ENCODE results near the gene ACE.

The ACE gene

GRCh38 chr17:63500543-63501390, 23.9 kb downstream of the ACE start:
- in situ Hi-C loops (cut with HindIII; ENCODE audit: low sequenced_read_pairs), result no loop called here
- DNase-seq (ENCODE audit: low read depth), result no peak

GRCh38 chr17:63503341-63503705, 26.5 kb downstream of the ACE start:
- DNase-seq (ENCODE audit: low read depth), result no peak
- TF ChIP-seq CTCF (IDR thresholded peaks at IDR 0.05; ENCODE audit: low read depth, low read length, missing control alignments), result no peak
- in situ Hi-C loops (cut with HindIII; ENCODE audit: low sequenced_read_pairs), result no loop called here
- no peak overlapping the region for H3K4me3 ChIP-seq (ENCODE audit: low read depth, low read length)

More at GRCh38 chr17:63500543-63501390, 23.9 kb downstream of the ACE start:
- no peak overlapping the region for H3K4me3 ChIP-seq (ENCODE audit: low read depth, low read length)
- no peak for TF ChIP-seq CTCF (IDR thresholded peaks at IDR 0.05; ENCODE audit: low read depth, low read length, missing control alignments)

- no peak overlapping the region for H3K4me3 ChIP-seq (ENCODE audit: low read depth, low read length)
- TF ChIP-seq CTCF (IDR thresholded peaks at IDR 0.05; ENCODE audit: low read depth, low read length, missing control alignments), result no peak
- in situ Hi-C loops (cut with HindIII; ENCODE audit: low sequenced_read_pairs), result no loop called here
- no peak for DNase-seq (ENCODE audit: low read depth)
These were observed 27.4 kb downstream of the ACE start for GRCh38 chr17:63504261-63504660.

- DNase-seq (ENCODE audit: low read depth), result no peak
- no peak for TF ChIP-seq CTCF (IDR thresholded peaks at IDR 0.05; ENCODE audit: low read depth, low read length, missing control alignments)
- in situ Hi-C loops (cut with HindIII; ENCODE audit: low sequenced_read_pairs), result no loop called here
- H3K4me3 ChIP-seq (ENCODE audit: low read depth, low read length), result no peak overlapping the region
These were observed 28.5 kb downstream of the ACE start for GRCh38 chr17:63505341-63505740.

GRCh38 chr17:63506627-63507026, 29.8 kb downstream of the ACE start:
- DNase-seq (ENCODE audit: low read depth), result no peak
- in situ Hi-C loops (cut with HindIII; ENCODE audit: low sequenced_read_pairs), result no loop called here
- no peak overlapping the region for H3K4me3 ChIP-seq (ENCODE audit: low read depth, low read length)
- no peak for TF ChIP-seq CTCF (IDR thresholded peaks at IDR 0.05; ENCODE audit: low read depth, low read length, missing control alignments)

- no peak overlapping the region for H3K4me3 ChIP-seq (ENCODE audit: low read depth, low read length)
- no peak for TF ChIP-seq CTCF (IDR thresholded peaks at IDR 0.05; ENCODE audit: low read depth, low read length, missing control alignments)
- DNase-seq (ENCODE audit: low read depth), result no peak
- in situ Hi-C loops (cut with HindIII; ENCODE audit: low sequenced_read_pairs), result no loop called here
These were observed 34.5 kb downstream of the ACE start for GRCh38 chr17:63511331-63511730.
